GM18858 (cell line): Measurements from ENCODE around the gene CHP1.
A peak's percentile ranks its signal among the peaks of the same experiment; 100 is the strongest.
"Not testable (repeated sequence)": the region's sequence is repeated elsewhere in the genome, so short reads cannot be mapped to it uniquely, and the experiment has no call there.

ENCODE experiments used
- ATAC-seq: cut with Tn5 transposase; IDR thresholded peaks from one replicate; pipeline ENCODE4 v1.9.1; 2021; ENCODE audit not compliant: unreplicated experiment

CHP1 gene

GRCh38 chr15:41289953-41290352 is 58.9 kb downstream of the CHP1 start:
- ATAC-seq = no peak

- ATAC-seq = peak; percentile 67
Measured at GRCh38 chr15:41291065-41291631, 60.1 kb downstream of the CHP1 start.

- ATAC-seq = no peak
Measured at GRCh38 chr15:41292521-41292920, 61.5 kb downstream of the CHP1 start.

GRCh38 chr15:41301139-41301538 is 70.1 kb downstream of the CHP1 start:
- ATAC-seq = not testable (repeated sequence)

- ATAC-seq = no peak
Measured at GRCh38 chr15:41301587-41301986, 70.5 kb downstream of the CHP1 start.

GRCh38 chr15:41304149-41304770 is 73.2 kb downstream of the CHP1 start:
- no peak for ATAC-seq

- no peak for ATAC-seq
Measured at GRCh38 chr15:41307679-41308078, 76.6 kb downstream of the CHP1 start.

GRCh38 chr15:41309226-41309905 is 78.3 kb downstream of the CHP1 start:
- ATAC-seq = no peak

GRCh38 chr15:41320805-41321330 is 89.8 kb downstream of the CHP1 start:
- ATAC-seq = not testable (repeated sequence)

GRCh38 chr15:41323611-41324010 is 92.5 kb downstream of the CHP1 start:
- no peak for ATAC-seq

- no peak for ATAC-seq
Measured at GRCh38 chr15:41331281-41331680, 100.2 kb downstream of the CHP1 start.
